WTC11 (cell line): Measurements from ENCODE around the gene IL1RN. TPM values are rescaled to one million over a fixed set of nuclear protein-coding genes. Genes with fewer than 3 reads are reported as not detected.

Experiments used
- ATAC-seq: fragments of 200-7000 bp; cut with Tn5 transposase; 2 replicates; pipeline ENCODE4 v1.10.0; 2021; ENCODE audit warnings: mild to moderate bottlenecking, moderate library complexity
- CTCF ChIA-PET: fragments of 300-600 bp; sonication (Branson Sonifier 250); formaldehyde crosslinking; loops from one replicate; lab custom pipeline; 2021; ENCODE audit warnings: antibody characterized with exemption; lab: Charles Lee
- POLR2A ChIA-PET: fragments of 350-600 bp; sonication (Branson Sonifier 250); formaldehyde crosslinking; loops from one replicate; lab custom pipeline; 2021; ENCODE audit warnings: antibody characterized with exemption; lab: Charles Lee
- DNase-seq: peaks from one replicate; pipeline ENCODE4 v3.0.0; 2021; ENCODE audit warnings: low spot score
- H3K27ac Mint-ChIP-seq: 2 replicates; pipeline ENCODE4 v1.8.0; 2021; ENCODE audit warnings: mixed read lengths
- H3K27me3 Mint-ChIP-seq: 2 replicates; pipeline ENCODE4 v1.8.0; 2021; ENCODE audit warnings: low read depth, mild to moderate bottlenecking, moderate library complexity, mixed read lengths
- H3K36me3 Mint-ChIP-seq: 2 replicates; pipeline ENCODE4 v1.8.0; 2021; ENCODE audit warnings: mixed read lengths
- H3K4me1 Mint-ChIP-seq: 2 replicates; pipeline ENCODE4 v1.8.0; 2022; ENCODE audit warnings: mixed read lengths
- H3K4me3 Mint-ChIP-seq: 2 replicates; pipeline ENCODE4 v1.8.0; 2021; ENCODE audit warnings: mild to moderate bottlenecking, moderate library complexity, mixed read lengths
- H3K9me3 Mint-ChIP-seq: 2 replicates; pipeline ENCODE4 v1.8.0; 2021; ENCODE audit warnings: mixed read lengths
- ATF2 ChIP-seq: sonication (generic); formaldehyde crosslinking; IDR thresholded peaks from 2 replicates; pipeline ENCODE4 v1.8.1; 2022; ENCODE audit warnings: low read depth, missing genetic modification reagents, borderline replicate concordance
- ATF6 ChIP-seq: sonication (generic); formaldehyde crosslinking; IDR thresholded peaks from 2 replicates; pipeline ENCODE4 v1.8.1; 2023; ENCODE audit warnings: mild to moderate bottlenecking, missing genetic modification reagents
- E2F5 ChIP-seq: sonication (generic); formaldehyde crosslinking; IDR thresholded peaks from 2 replicates; pipeline ENCODE4 v1.8.1; 2022; ENCODE audit warnings: mild to moderate bottlenecking, moderate library complexity, missing genetic modification reagents
- EMX1 ChIP-seq: fragments of 250-450 bp; sonication (Bioruptor Pico); IDR thresholded peaks from 2 replicates; pipeline ENCODE4 v1.8.0; 2021; ENCODE audit warnings: mild to moderate bottlenecking
- FOXK1 ChIP-seq: sonication (generic); formaldehyde crosslinking; IDR thresholded peaks from 2 replicates; pipeline ENCODE4 v1.8.0; 2022; ENCODE audit warnings: mild to moderate bottlenecking, moderate library complexity, missing genetic modification reagents
- HMGA2 ChIP-seq: fragments of 250-450 bp; sonication (Bioruptor Pico); IDR thresholded peaks from 2 replicates; pipeline ENCODE4 v1.4.0; 2021; ENCODE audit warnings: mild to moderate bottlenecking, moderate library complexity
- IRF1 ChIP-seq: sonication (generic); formaldehyde crosslinking; IDR thresholded peaks from 2 replicates; pipeline ENCODE4 v1.8.0; 2023; ENCODE audit warnings: missing genetic modification reagents
- MAX ChIP-seq: sonication (generic); formaldehyde crosslinking; IDR thresholded peaks from 2 replicates; pipeline ENCODE4 v1.8.0; 2022; ENCODE audit warnings: mild to moderate bottlenecking, missing genetic modification reagents
- MLX ChIP-seq: sonication (generic); formaldehyde crosslinking; IDR thresholded peaks from 2 replicates; pipeline ENCODE4 v1.8.1; 2023; ENCODE audit warnings: mild to moderate bottlenecking, missing genetic modification reagents, moderate library complexity
- MXD4 ChIP-seq: fragments of 250-450 bp; sonication (Bioruptor Pico); IDR thresholded peaks from 2 replicates; pipeline ENCODE4 v1.8.0; 2021; ENCODE audit warnings: mild to moderate bottlenecking, moderate library complexity, borderline replicate concordance
- NR3C1 ChIP-seq: sonication (generic); formaldehyde crosslinking; conservative IDR thresholded peaks from 2 replicates; pipeline ENCODE4 v1.8.1; 2023; ENCODE audit warnings: low read depth, mild to moderate bottlenecking, missing genetic modification reagents
- SOX15 ChIP-seq: fragments of 250-450 bp; sonication (Bioruptor Pico); IDR thresholded peaks from 2 replicates; pipeline ENCODE4 v1.9.0; 2021; ENCODE audit warnings: mild to moderate bottlenecking
- STAT6 ChIP-seq: sonication (generic); formaldehyde crosslinking; conservative IDR thresholded peaks from 2 replicates; pipeline ENCODE4 v1.8.1; 2023; ENCODE audit warnings: mild to moderate bottlenecking, low read depth, missing genetic modification reagents, moderate library complexity
- TCF7 ChIP-seq: sonication (generic); formaldehyde crosslinking; IDR thresholded peaks from 2 replicates; pipeline ENCODE4 v1.8.0; 2022; ENCODE audit warnings: mild to moderate bottlenecking, low read depth, missing genetic modification reagents, moderate library complexity
- TEAD1 ChIP-seq: sonication (generic); formaldehyde crosslinking; IDR thresholded peaks from 2 replicates; pipeline ENCODE4 v1.8.0; 2022; ENCODE audit warnings: mild to moderate bottlenecking, missing genetic modification reagents
- TP53 ChIP-seq: sonication (generic); formaldehyde crosslinking; IDR thresholded peaks from 2 replicates; pipeline ENCODE4 v1.8.1; 2023; ENCODE audit warnings: mild to moderate bottlenecking, missing genetic modification reagents
- USF1 ChIP-seq: sonication (generic); formaldehyde crosslinking; IDR thresholded peaks from 2 replicates; pipeline ENCODE4 v1.8.0; 2022; ENCODE audit warnings: mild to moderate bottlenecking, missing genetic modification reagents
- USF2 ChIP-seq: sonication (generic); formaldehyde crosslinking; IDR thresholded peaks from 2 replicates; pipeline ENCODE4 v1.8.1; 2023; ENCODE audit warnings: mild to moderate bottlenecking, missing genetic modification reagents, moderate library complexity
- ZBTB21 ChIP-seq: sonication (generic); formaldehyde crosslinking; IDR thresholded peaks from 2 replicates; pipeline ENCODE4 v1.8.1; 2023; ENCODE audit warnings: mild to moderate bottlenecking, missing genetic modification reagents, borderline replicate concordance
- ZNF121 ChIP-seq: sonication (generic); formaldehyde crosslinking; IDR thresholded peaks from 2 replicates; pipeline ENCODE4 v1.8.0; 2023; ENCODE audit warnings: missing genetic modification reagents
- ZNF263 ChIP-seq: sonication (generic); formaldehyde crosslinking; IDR thresholded peaks from 2 replicates; pipeline ENCODE4 v1.8.1; 2022; ENCODE audit warnings: low read depth, mild to moderate bottlenecking, moderate library complexity, missing genetic modification reagents
- ZNF425 ChIP-seq: fragments of 250-450 bp; sonication (Bioruptor Pico); conservative IDR thresholded peaks from 2 replicates; pipeline ENCODE4 v1.9.0; 2021; ENCODE audit warnings: mild to moderate bottlenecking
- total RNA-seq: library from RNA; stranded (reverse); gene quantifications from 3 replicates; pipeline ENCODE4 v1.2.3, GENCODE V29; 2021

Gene IL1RN
- total RNA-seq, 1 experiment from 2014 or later, result not detected

GRCh38 chr2:113092864-113093612 lies 34.4 kb upstream of the IL1RN start:
- H3K27ac Mint-ChIP-seq, result no peak overlapping the region
- no peak for TF ChIP-seq USF2 (CRISPR knock-in tag)
- TF ChIP-seq ZNF121 (CRISPR knock-in tag), result no peak
- no peak for TF ChIP-seq NR3C1 (CRISPR knock-in tag)
- TF ChIP-seq HMGA2 (CRISPR knock-in tag), result no peak
- no peak for TF ChIP-seq ATF2
- no peak for TF ChIP-seq TCF7 (CRISPR knock-in tag)
- no peak for TF ChIP-seq TP53 (CRISPR knock-in tag)
- TF ChIP-seq MXD4 (CRISPR knock-in tag), result no peak
- TF ChIP-seq EMX1 (CRISPR knock-in tag), result no peak
- TF ChIP-seq TEAD1 (CRISPR knock-in tag), result no peak
- no peak for TF ChIP-seq ATF6
- TF ChIP-seq ZBTB21 (CRISPR knock-in tag), result no peak
- no peak for TF ChIP-seq MLX (CRISPR knock-in tag)
- no peak for TF ChIP-seq SOX15 (CRISPR knock-in tag)
- peaks cover 34% of the 10 kb centered on the region for H3K9me3 Mint-ChIP-seq
- no peak overlapping the region for H3K4me3 Mint-ChIP-seq
- ChIA-PET CTCF (interaction anchor here (1.1 to 1.9 kb wide), 2 partner anchors 13 to 106 kb away, joined by 3 to 9 read pairs; no protein-coding TSS in a partner anchor), POLR2A (no interaction called here)
- ATAC-seq (no peak), DNase-seq (no peak)
- H3K4me1 Mint-ChIP-seq, result no peaks in the 10 kb centered on the region
- peaks cover 13% of the 10 kb centered on the region for H3K27me3 Mint-ChIP-seq
- H3K36me3 Mint-ChIP-seq, result peaks cover 2% of the 10 kb centered on the region; the same call in 1 of the 2 replicates

- no peak overlapping the region for H3K27ac Mint-ChIP-seq
- TF ChIP-seq ZNF263 (CRISPR knock-in tag) (no peak), IRF1 (no peak), SOX15 (CRISPR knock-in tag) (no peak), MAX (no peak), FOXK1 (no peak), STAT6 (no peak), E2F5 (CRISPR knock-in tag) (no peak), USF1 (CRISPR knock-in tag) (no peak), ZNF425 (CRISPR knock-in tag) (no peak)
Measured at GRCh38 chr2:113093613-113093977, 33.8 kb upstream of the IL1RN start.

More at GRCh38 chr2:113093613-113093977, 33.8 kb upstream of the IL1RN start:
- POLR2A ChIA-PET, result no interaction called here
- H3K4me1 Mint-ChIP-seq, result no peaks in the 10 kb centered on the region
- DNase-seq, result no peak
- no peak overlapping the region for H3K4me3 Mint-ChIP-seq
- peaks cover 2% of the 10 kb centered on the region for H3K36me3 Mint-ChIP-seq
- CTCF ChIA-PET, result interaction anchor here (1.9 kb wide), 1 partner anchor 13 kb away, joined by 9 read pairs; no protein-coding TSS in a partner anchor
- H3K9me3 Mint-ChIP-seq, result peaks cover 39% of the 10 kb centered on the region
- no peak for ATAC-seq
- peaks cover 16% of the 10 kb centered on the region for H3K27me3 Mint-ChIP-seq
